GM19395 (cell line): Measurements from ENCODE around the gene MAEL.
A peak's percentile ranks its signal among the peaks of the same experiment; 100 is the strongest.

Experiments used
- ATAC-seq: cut with Tn5 transposase; IDR thresholded peaks from one replicate; pipeline ENCODE4 v1.9.1; 2021; ENCODE audit warnings: mild to moderate bottlenecking, moderate library complexity; ENCODE audit not compliant: unreplicated experiment

The MAEL gene

DNA sequence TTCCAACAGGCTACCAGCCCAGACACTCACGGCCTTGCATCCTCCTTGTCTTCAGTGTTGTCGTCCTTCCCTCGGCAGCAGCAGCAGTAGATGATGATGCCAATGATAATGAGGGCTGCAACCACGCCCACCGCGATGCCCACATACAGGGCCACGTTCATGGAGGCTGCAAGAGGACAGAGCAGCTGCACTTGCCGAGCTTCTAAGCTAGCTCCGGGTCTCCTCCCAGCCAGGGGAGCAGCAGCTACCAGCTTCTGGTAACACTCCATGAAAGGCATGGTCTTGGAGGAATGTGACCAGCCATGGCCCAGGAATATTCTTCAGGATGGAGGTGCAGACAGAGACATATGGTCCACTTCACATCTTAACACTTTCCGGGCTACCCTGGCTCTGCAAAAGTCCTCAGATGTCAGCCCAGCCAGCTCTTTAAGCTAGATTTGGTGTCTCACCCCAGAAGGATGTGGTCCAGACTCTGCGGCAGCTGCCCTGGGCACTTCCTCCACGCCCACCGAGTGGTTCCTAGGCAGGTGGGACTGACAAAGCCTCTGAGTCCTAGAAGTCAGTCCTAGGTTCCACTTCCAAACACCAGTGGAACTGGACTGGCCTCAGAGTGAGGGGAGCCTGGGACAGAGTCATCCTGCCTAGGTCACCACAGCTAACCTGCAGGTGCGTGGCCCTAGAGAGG lies 66.0 kb downstream of the MAEL start:
- ATAC-seq: no peak

- ATAC-seq: peak; percentile 26
Observed at GRCh38 chr1:167056529-167057231, 67.6 kb downstream of the MAEL start.

- ATAC-seq: peak; percentile 80
Observed at GRCh38 chr1:167057241-167057688, 68.2 kb downstream of the MAEL start.

- peak; percentile 55 for ATAC-seq
Observed at GRCh38 chr1:167059045-167059808, 70.1 kb downstream of the MAEL start.

GRCh38 chr1:167059809-167060107 lies 70.7 kb downstream of the MAEL start:
- no peak for ATAC-seq

- no peak for ATAC-seq
Observed at GRCh38 chr1:167060141-167061072, 71.3 kb downstream of the MAEL start.

GRCh38 chr1:167061073-167061464 lies 72.0 kb downstream of the MAEL start:
- ATAC-seq: no peak

DNA sequence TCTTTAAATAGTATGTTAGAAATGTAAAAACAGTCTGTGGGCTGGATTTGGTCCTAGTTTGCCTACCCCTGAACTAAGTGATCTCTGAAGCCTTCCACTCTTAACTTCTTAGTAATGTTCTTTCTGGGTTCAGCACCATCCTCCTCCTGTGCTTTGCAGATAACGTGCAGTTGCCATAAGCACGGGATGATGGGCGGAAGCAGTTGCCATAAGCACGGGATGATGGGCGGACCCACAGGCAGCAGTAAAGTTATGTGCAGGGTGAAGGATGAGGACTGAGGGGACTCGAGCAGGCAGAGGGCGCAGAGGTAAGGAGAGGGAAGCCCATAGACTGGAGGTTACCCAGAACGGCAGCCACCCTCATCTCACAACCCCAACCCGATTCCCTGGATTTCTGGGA lies 75.5 kb downstream of the MAEL start:
- no peak for ATAC-seq

GRCh38 chr1:167065471-167065870 lies 76.4 kb downstream of the MAEL start:
- ATAC-seq: no peak

DNA sequence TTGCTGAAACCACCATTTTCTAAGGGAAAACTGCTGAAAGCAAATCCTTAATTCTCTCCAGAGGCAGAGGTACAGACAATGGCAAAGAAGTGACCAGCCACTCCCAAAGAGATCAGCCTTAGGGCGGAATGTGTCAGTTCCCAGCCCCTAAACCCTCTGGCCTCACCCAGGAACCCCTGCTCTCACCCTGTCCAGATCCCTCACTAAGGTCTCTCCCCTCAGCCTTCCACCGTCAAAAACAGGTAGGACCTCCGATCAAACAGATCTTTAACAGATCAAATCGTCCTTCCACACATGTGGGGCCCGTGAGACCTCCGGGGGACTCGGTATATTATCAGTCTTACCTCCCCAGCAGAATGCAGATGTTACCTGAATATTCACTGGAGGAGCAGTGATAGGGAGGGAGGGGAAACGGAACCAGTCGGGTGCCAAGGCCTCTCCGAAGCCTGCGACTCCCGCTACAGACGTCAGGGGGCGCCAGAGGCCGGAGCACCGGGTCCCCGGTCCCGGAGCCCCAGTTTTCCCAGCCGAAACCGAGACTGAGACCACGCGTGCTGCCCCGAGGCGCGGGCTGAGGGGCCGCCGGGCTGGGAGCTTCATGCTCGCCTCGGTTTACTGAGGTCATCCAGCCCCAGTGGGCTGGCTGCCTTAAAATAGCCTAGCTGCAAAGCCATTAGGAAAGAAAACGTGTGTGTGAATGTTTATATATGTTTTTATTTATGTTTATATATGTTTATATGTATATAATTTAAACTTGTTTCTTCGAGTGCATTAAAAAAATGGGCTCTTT lies 77.4 kb downstream of the MAEL start:
- peak; percentile 72 for ATAC-seq

GRCh38 chr1:167067904-167068303 lies 78.8 kb downstream of the MAEL start:
- ATAC-seq: no peak

GRCh38 chr1:167068761-167069160 lies 79.7 kb downstream of the MAEL start:
- ATAC-seq: no peak

DNA sequence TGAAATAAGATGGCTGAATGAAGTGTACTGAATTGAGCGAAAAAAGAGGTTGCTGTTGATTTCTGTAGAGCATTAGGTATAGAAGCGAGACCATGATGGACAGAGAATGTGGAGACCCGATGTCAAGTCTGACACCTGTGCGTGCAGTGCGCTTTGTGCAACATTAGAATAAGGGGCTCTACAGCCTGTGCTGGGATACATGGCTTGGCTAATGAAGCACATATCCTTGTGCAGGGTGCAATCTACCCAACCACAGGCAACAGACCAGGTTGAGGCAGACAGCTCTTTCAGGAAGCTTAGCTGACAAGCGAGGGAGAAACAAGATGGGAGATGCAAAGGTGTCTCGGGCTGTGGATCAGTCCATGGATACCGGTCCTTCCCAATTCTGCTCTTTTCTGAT lies 82.2 kb downstream of the MAEL start:
- no peak for ATAC-seq
